ENCODE results near the gene MVD. TPM values are rescaled to one million over a fixed set of nuclear protein-coding genes. Genes with fewer than 3 reads are reported as not detected.

Gene MVD
- total and polyA plus RNA-seq, 2 of the 13 experiments (the other 11 are each of a cell fraction or from before 2014, with no cell fraction given), result 28.1 to 187 TPM

DNA sequence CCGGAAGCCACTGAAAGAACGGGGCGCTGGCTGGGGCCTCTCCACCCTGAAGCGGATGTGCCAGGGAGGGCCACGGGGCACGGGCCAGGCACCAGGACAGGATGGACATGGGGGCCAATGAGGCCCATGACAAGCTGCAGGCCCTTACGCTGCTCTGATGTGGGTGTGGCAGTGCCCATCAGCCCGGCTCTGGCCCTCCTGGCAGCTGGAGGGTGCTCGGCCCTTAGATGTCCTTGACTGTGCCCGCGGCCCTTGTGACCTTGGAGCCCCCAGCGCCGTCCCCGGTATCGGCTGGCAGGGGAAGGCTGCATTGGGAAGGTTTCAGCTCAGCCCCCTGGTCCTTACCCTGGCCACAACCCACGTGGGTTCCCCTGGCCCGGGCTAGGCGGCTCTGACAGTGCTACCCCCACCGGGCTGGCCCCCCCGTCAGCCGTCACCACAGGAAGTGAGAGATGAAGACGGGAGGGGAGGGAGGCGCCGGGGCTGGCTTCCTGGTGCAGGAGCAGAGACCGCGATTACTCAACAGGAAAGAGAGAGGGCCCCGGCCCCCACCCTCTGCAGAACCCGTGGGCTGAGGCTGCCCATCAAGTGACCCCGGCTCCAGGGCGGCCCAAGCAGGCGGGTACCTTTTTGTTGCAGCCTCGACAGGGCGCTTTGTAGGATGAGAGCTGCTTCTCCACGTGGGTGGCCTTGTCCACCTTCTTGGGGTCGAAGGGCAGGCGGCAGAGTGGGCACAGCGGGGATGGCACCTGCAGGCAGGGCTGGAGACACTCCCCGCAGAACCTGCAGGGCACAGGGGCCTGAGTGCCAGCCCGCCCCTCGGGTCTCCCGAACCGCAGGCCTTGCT, 38.0 kb upstream of the MVD start (continued):
- TF ChIP-seq, protein P1, sequence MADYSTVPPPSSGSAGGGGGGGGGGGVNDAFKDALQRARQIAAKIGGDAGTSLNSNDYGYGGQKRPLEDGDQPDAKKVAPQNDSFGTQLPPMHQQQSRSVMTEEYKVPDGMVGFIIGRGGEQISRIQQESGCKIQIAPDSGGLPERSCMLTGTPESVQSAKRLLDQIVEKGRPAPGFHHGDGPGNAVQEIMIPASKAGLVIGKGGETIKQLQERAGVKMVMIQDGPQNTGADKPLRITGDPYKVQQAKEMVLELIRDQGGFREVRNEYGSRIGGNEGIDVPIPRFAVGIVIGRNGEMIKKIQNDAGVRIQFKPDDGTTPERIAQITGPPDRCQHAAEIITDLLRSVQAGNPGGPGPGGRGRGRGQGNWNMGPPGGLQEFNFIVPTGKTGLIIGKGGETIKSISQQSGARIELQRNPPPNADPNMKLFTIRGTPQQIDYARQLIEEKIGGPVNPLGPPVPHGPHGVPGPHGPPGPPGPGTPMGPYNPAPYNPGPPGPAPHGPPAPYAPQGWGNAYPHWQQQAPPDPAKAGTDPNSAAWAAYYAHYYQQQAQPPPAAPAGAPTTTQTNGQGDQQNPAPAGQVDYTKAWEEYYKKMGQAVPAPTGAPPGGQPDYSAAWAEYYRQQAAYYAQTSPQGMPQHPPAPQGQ (CRISPR knock-in tag; IDR thresholded peaks at IDR 0.05; ENCODE audit: borderline replicate concordance), result 0 out of 2 replicates have a peak, but pooled peaks have one; percentile 15
- TF ChIP-seq CBFB (CRISPR knock-in tag; IDR thresholded peaks at IDR 0.05) (peak; percentile 73; the same call in 1 of the 2 replicates), ZFP1 (CRISPR knock-in tag; IDR thresholded peaks at IDR 0.05) (peak; percentile 82; the same call in 1 of the 2 replicates), ZKSCAN5 (CRISPR knock-in tag; IDR thresholded peaks at IDR 0.05) (no peak; the same call in 1 of the 2 replicates), FIP1L1 (IDR thresholded peaks at IDR 0.05; ENCODE audit: borderline replicate concordance, insufficient read depth, low read depth, low read length) (no peak), ZNF549 (CRISPR knock-in tag; IDR thresholded peaks at IDR 0.05) (no peak), GATA4 (IDR thresholded peaks at IDR 0.05; ENCODE audit: borderline replicate concordance, low read depth) (no peak), ZNF83 (CRISPR knock-in tag; IDR thresholded peaks at IDR 0.05; ENCODE audit: borderline replicate concordance) (no peak), ZBTB7A (CRISPR knock-in tag; IDR thresholded peaks at IDR 0.05) (no peak), MLLT10 (CRISPR knock-in tag; IDR thresholded peaks at IDR 0.05) (no peak), LCORL (IDR thresholded peaks at IDR 0.05) (no peak), LCORL (CRISPR knock-in tag; IDR thresholded peaks at IDR 0.05) (peak; percentile 91), ZNF816 (CRISPR knock-in tag; IDR thresholded peaks at IDR 0.05; ENCODE audit: borderline replicate concordance) (peak; percentile 96), NBN (conservative IDR thresholded peaks at IDR 0.05) (no peak), YEATS4 (CRISPR knock-in tag; IDR thresholded peaks at IDR 0.05; ENCODE audit: borderline replicate concordance) (peak; percentile 87; the same call in 1 of the 2 replicates), TEAD3 (CRISPR knock-in tag; optimal IDR thresholded peaks at IDR 0.05; ENCODE audit: borderline replicate concordance) (no peak), FOXP1 (IDR thresholded peaks at IDR 0.05) (no peak), FOXP1 (CRISPR knock-in tag; IDR thresholded peaks at IDR 0.05) (peak; percentile 47), CCDC6 (CRISPR knock-in tag; IDR thresholded peaks at IDR 0.05) (peak; percentile 56; the same call in 1 of the 2 replicates)
- TF ChIP-seq, protein P2, sequence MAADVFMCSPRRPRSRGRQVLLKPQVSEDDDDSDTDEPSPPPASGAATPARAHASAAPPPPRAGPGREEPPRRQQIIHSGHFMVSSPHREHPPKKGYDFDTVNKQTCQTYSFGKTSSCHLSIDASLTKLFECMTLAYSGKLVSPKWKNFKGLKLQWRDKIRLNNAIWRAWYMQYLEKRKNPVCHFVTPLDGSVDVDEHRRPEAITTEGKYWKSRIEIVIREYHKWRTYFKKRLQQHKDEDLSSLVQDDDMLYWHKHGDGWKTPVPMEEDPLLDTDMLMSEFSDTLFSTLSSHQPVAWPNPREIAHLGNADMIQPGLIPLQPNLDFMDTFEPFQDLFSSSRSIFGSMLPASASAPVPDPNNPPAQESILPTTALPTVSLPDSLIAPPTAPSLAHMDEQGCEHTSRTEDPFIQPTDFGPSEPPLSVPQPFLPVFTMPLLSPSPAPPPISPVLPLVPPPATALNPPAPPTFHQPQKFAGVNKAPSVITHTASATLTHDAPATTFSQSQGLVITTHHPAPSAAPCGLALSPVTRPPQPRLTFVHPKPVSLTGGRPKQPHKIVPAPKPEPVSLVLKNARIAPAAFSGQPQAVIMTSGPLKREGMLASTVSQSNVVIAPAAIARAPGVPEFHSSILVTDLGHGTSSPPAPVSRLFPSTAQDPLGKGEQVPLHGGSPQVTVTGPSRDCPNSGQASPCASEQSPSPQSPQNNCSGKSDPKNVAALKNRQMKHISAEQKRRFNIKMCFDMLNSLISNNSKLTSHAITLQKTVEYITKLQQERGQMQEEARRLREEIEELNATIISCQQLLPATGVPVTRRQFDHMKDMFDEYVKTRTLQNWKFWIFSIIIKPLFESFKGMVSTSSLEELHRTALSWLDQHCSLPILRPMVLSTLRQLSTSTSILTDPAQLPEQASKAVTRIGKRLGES (CRISPR knock-in tag; IDR thresholded peaks at IDR 0.05; ENCODE audit: borderline replicate concordance), result no peak
- TF ChIP-seq, protein P3, sequence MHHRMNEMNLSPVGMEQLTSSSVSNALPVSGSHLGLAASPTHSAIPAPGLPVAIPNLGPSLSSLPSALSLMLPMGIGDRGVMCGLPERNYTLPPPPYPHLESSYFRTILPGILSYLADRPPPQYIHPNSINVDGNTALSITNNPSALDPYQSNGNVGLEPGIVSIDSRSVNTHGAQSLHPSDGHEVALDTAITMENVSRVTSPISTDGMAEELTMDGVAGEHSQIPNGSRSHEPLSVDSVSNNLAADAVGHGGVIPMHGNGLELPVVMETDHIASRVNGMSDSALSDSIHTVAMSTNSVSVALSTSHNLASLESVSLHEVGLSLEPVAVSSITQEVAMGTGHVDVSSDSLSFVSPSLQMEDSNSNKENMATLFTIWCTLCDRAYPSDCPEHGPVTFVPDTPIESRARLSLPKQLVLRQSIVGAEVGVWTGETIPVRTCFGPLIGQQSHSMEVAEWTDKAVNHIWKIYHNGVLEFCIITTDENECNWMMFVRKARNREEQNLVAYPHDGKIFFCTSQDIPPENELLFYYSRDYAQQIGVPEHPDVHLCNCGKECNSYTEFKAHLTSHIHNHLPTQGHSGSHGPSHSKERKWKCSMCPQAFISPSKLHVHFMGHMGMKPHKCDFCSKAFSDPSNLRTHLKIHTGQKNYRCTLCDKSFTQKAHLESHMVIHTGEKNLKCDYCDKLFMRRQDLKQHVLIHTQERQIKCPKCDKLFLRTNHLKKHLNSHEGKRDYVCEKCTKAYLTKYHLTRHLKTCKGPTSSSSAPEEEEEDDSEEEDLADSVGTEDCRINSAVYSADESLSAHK (CRISPR knock-in tag; IDR thresholded peaks at IDR 0.05; ENCODE audit: borderline replicate concordance), result no peak
- TF ChIP-seq, protein P4, sequence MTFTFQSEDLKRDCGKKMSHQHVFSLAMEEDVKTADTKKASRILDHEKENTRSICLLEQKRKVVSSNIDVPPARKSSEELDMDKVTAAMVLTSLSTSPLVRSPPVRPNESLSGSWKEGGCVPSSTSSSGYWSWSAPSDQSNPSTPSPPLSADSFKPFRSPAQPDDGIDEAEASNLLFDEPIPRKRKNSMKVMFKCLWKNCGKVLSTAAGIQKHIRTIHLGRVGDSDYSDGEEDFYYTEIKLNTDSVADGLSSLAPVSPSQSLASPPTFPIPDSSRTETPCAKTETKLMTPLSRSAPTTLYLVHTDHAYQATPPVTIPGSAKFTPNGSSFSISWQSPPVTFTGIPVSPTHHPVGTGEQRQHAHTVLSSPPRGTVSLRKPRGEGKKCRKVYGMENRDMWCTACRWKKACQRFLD (CRISPR knock-in tag; IDR thresholded peaks at IDR 0.05; ENCODE audit: borderline replicate concordance), result 0 out of 2 replicates have a peak, but pooled peaks have one; percentile 33

Data from HepG2 (cell line).